Upper lobe of right lung (tissue), 1 donor: ENCODE results near the gene ACY1. TPM values are rescaled to one million over a fixed set of nuclear protein-coding genes. Genes with fewer than 3 reads are reported as not detected.

Experiments used
- ATAC-seq: fragments of 200-7000 bp; cut with Tn5 transposase; one replicate; pipeline ENCODE4 v1.9.1; 2020; ENCODE audit warnings: mild to moderate bottlenecking, moderate library complexity
- DNase-seq: peaks from one replicate; pipeline ENCODE4 v3.0.0-alpha.2; 2020
- H3K27ac ChIP-seq: fragments of 200-600 bp; one replicate; pipeline ENCODE4 v1.8.0; 2022
- H3K27me3 ChIP-seq: fragments of 200-600 bp; one replicate; pipeline ENCODE4 v1.8.0; 2022; ENCODE audit warnings: mild to moderate bottlenecking
- H3K36me3 ChIP-seq: fragments of 200-600 bp; one replicate; pipeline ENCODE4 v1.8.0; 2022
- H3K4me1 ChIP-seq: fragments of 200-600 bp; one replicate; pipeline ENCODE4 v1.8.0; 2022
- H3K4me3 ChIP-seq: fragments of 200-600 bp; one replicate; pipeline ENCODE4 v1.8.0; 2022; ENCODE audit warnings: mild to moderate bottlenecking
- H3K9me3 ChIP-seq: fragments of 200-600 bp; one replicate; pipeline ENCODE4 v1.8.0; 2022
- CTCF ChIP-seq: fragments of 200-600 bp; IDR thresholded peaks from one replicate; pipeline ENCODE4 v1.8.0; 2022; ENCODE audit warnings: antibody characterized with exemption
- intact Hi-C: fragments of 100-400 bp; cut with DNase I; formaldehyde crosslinking; loops from one replicate; pipeline ENCODE4 v1.11.0; 2022
- total RNA-seq: library from RNA; stranded (reverse); fragmentation: NEBNext Ultra II Directional; extraction: Animal tissue kit (Norgen Biotek cat#: 25700); gene quantifications from one replicate; pipeline ENCODE4 v1.2.1, GENCODE V29; 2021
- donor health status: DM: no; HTN: yes; CAD: no; lungs with severe emphysema.

The ACY1 gene
- total RNA-seq, 1 donor from 2014 or later: 26.5 TPM

- no peak for TF ChIP-seq CTCF
- no peak overlapping the region for H3K4me3 ChIP-seq
- no peaks in the 10 kb centered on the region for H3K36me3 ChIP-seq
- peaks cover 14% of the 10 kb centered on the region for H3K4me1 ChIP-seq
- intact Hi-C loops: no loop called here
- peak overlapping the region; percentile 42 for H3K27ac ChIP-seq
- no peaks in the 10 kb centered on the region for H3K27me3 ChIP-seq
- no peak for DNase-seq
- H3K9me3 ChIP-seq: no peaks in the 10 kb centered on the region
- ATAC-seq: peak; percentile 31
These were observed 22.9 kb downstream of the ACY1 start for GRCh38 chr3:52006017-52006819.

GRCh38 chr3:52006820-52007133 is 23.4 kb downstream of the ACY1 start:
- no peaks in the 10 kb centered on the region for H3K9me3 ChIP-seq
- no peak overlapping the region for H3K4me3 ChIP-seq
- no peaks in the 10 kb centered on the region for H3K36me3 ChIP-seq
- peaks cover 14% of the 10 kb centered on the region for H3K4me1 ChIP-seq
- no peak for ATAC-seq
- no peak for TF ChIP-seq CTCF
- no peak overlapping the region for H3K27ac ChIP-seq
- intact Hi-C loops: no loop called here
- no peak for DNase-seq
- H3K27me3 ChIP-seq: no peaks in the 10 kb centered on the region

GRCh38 chr3:52007291-52007690 is 24.0 kb downstream of the ACY1 start:
- intact Hi-C loops: no loop called here
- no peak for ATAC-seq

GRCh38 chr3:52010431-52010830 is 27.1 kb downstream of the ACY1 start:
- H3K27ac ChIP-seq: no peak overlapping the region
- ATAC-seq (no peak), DNase-seq (no peak)
- no peaks in the 10 kb centered on the region for H3K36me3 ChIP-seq
- H3K9me3 ChIP-seq: no peaks in the 10 kb centered on the region
- peaks cover 15% of the 10 kb centered on the region for H3K4me1 ChIP-seq
- H3K4me3 ChIP-seq: no peak overlapping the region
- TF ChIP-seq CTCF: no peak
- intact Hi-C loops: no loop called here
- H3K27me3 ChIP-seq: no peaks in the 10 kb centered on the region

More at GRCh38 chr3:52007291-52007690, 24.0 kb downstream of the ACY1 start:
- Histone ChIP-seq H3K36me3 (no peaks in the 10 kb centered on the region), H3K4me1 (peaks cover 14% of the 10 kb centered on the region), H3K27ac (no peak overlapping the region), H3K27me3 (no peaks in the 10 kb centered on the region), H3K9me3 (no peaks in the 10 kb centered on the region), H3K4me3 (no peak overlapping the region)
- no peak for DNase-seq
- TF ChIP-seq CTCF: no peak

GRCh38 chr3:52012699-52013098 is 29.4 kb downstream of the ACY1 start:
- peak; percentile 53 for DNase-seq
- H3K9me3 ChIP-seq: no peaks in the 10 kb centered on the region
- TF ChIP-seq CTCF: no peak
- peak; percentile 49 for ATAC-seq
- H3K36me3 ChIP-seq: no peaks in the 10 kb centered on the region
- peaks cover 12% of the 10 kb centered on the region for H3K4me1 ChIP-seq
- H3K27ac ChIP-seq: peak overlapping the region; percentile 3
- no peaks in the 10 kb centered on the region for H3K27me3 ChIP-seq
- intact Hi-C loops: no loop called here
- no peak overlapping the region for H3K4me3 ChIP-seq
